ELR (cell line): ENCODE data around the gene SH3GLB2.
"Not testable (repeated sequence)": the region's sequence is repeated elsewhere in the genome, so short reads cannot be mapped to it uniquely, and the experiment has no call there.

Experiments used
- DNase-seq: peaks from one replicate; pipeline ENCODE4 v3.0.0-alpha.2; 2015; ENCODE audit warnings: low read depth

Gene SH3GLB2

GRCh38 chr9:129053020-129053419, 24.9 kb upstream of the SH3GLB2 start:
- no peak for DNase-seq

GRCh38 chr9:129052592-129052991, 24.5 kb upstream of the SH3GLB2 start:
- DNase-seq: no peak

- no peak for DNase-seq
Measured at GRCh38 chr9:129042016-129042415, 13.9 kb upstream of the SH3GLB2 start.

GRCh38 chr9:129040113-129040643, 12.0 kb upstream of the SH3GLB2 start:
- DNase-seq: no peak

GRCh38 chr9:129038109-129038852, 10.2 kb upstream of the SH3GLB2 start:
- no peak for DNase-seq

- no peak for DNase-seq
Measured at GRCh38 chr9:129037767-129038098, 9.6 kb upstream of the SH3GLB2 start.

GRCh38 chr9:129036923-129037766, 9.0 kb upstream of the SH3GLB2 start:
- DNase-seq: peak; percentile 23

- peak; percentile 100 for DNase-seq
Measured at GRCh38 chr9:129036241-129036922, 8.3 kb upstream of the SH3GLB2 start, which contains the start of gene MIGA2. MIGA2 (plus strand) TSS chr9:129036626; CDS start chr9:129040595, 3,969 bp downstream.

- DNase-seq: not testable (repeated sequence)
Measured at GRCh38 chr9:129035838-129036237, 7.7 kb upstream of the SH3GLB2 start.

- no peak for DNase-seq
Measured at GRCh38 chr9:129033216-129033615, 5.1 kb upstream of the SH3GLB2 start.

- no peak for DNase-seq
Measured at GRCh38 chr9:129032541-129033159, 4.5 kb upstream of the SH3GLB2 start.

- no peak for DNase-seq
Measured at GRCh38 chr9:129031514-129031913, 3.4 kb upstream of the SH3GLB2 start.

- DNase-seq: no peak
Measured at GRCh38 chr9:129030191-129030590, 2.1 kb upstream of the SH3GLB2 start.

GRCh38 chr9:129027685-129028191, 393 bp downstream of the SH3GLB2 start:
- peak; percentile 63 for DNase-seq

GRCh38 chr9:129027224-129027684, 877 bp downstream of the SH3GLB2 start:
- DNase-seq: peak; percentile 28

- no peak for DNase-seq
Measured at GRCh38 chr9:129026442-129027223, 1.5 kb downstream of the SH3GLB2 start.

GRCh38 chr9:129023908-129024233, 4.3 kb downstream of the SH3GLB2 start:
- no peak for DNase-seq

- peak; percentile 63 for DNase-seq
Measured at GRCh38 chr9:129023036-129023907, 4.9 kb downstream of the SH3GLB2 start.

GRCh38 chr9:129022037-129022436, 6.1 kb downstream of the SH3GLB2 start:
- DNase-seq: no peak

GRCh38 chr9:129021091-129021490, 7.0 kb downstream of the SH3GLB2 start:
- no peak for DNase-seq
